Mesothelial cell of epicardium (in vitro differentiated cells): Measurements from ENCODE around the gene FAM20C. TPM values are rescaled to one million over a fixed set of nuclear protein-coding genes. Genes with fewer than 3 reads are reported as not detected.

Experiments used
- DNase-seq, 2 experiments: peaks; one replicate each; pipeline ENCODE4 v3.0.0; 2021; ENCODE audit warnings: low spot score in 2 of 2; ENCODE audit not compliant: unreplicated experiment in 2 of 2
- H3K27ac Mint-ChIP-seq: 2 replicates; pipeline ENCODE4 v1.8.0; 2021; ENCODE audit warnings: mixed read lengths
- H3K27me3 Mint-ChIP-seq: 2 replicates; pipeline ENCODE4 v1.8.0; 2021; ENCODE audit warnings: low read depth, mixed read lengths
- H3K36me3 Mint-ChIP-seq: 2 replicates; pipeline ENCODE4 v1.8.0; 2021; ENCODE audit warnings: mixed read lengths
- H3K4me1 Mint-ChIP-seq: 2 replicates; pipeline ENCODE4 v1.8.0; 2021; ENCODE audit warnings: mixed read lengths
- H3K4me3 Mint-ChIP-seq: 2 replicates; pipeline ENCODE4 v1.8.0; 2021; ENCODE audit warnings: mild to moderate bottlenecking, moderate library complexity, mixed read lengths
- H3K9me3 Mint-ChIP-seq: 2 replicates; pipeline ENCODE4 v1.8.0; 2021; ENCODE audit warnings: mixed read lengths
- CTCF ChIP-seq: fragments of 200-600 bp; sonication (generic); IDR thresholded peaks from one replicate; pipeline ENCODE4 v1.5.0; 2021; ENCODE audit warnings: antibody characterized with exemption; ENCODE audit not compliant: unreplicated experiment
- total RNA-seq: library from RNA; stranded (reverse); gene quantifications from 3 replicates; pipeline ENCODE4 v1.2.1, GENCODE V29; 2021

The FAM20C gene
- total RNA-seq, 1 donor from 2014 or later: 17.8 TPM

- Mint-ChIP-seq H3K27ac (no peak overlapping the region), H3K36me3 (peaks cover 3% of the 10 kb centered on the region), H3K27me3 (peaks cover 1% of the 10 kb centered on the region)
Observed at GRCh38 chr7:210401-210925, 18.1 kb downstream of the FAM20C start.

GRCh38 chr7:211033-211714, 18.8 kb downstream of the FAM20C start:
- no peak overlapping the region for H3K27ac Mint-ChIP-seq
- peaks cover 4% of the 10 kb centered on the region for H3K4me1 Mint-ChIP-seq
- H3K9me3 Mint-ChIP-seq: no peaks in the 10 kb centered on the region
- no peak for DNase-seq
- no peaks in the 10 kb centered on the region for H3K27me3 Mint-ChIP-seq
- no peak overlapping the region for H3K4me3 Mint-ChIP-seq
- no peaks in the 10 kb centered on the region for H3K36me3 Mint-ChIP-seq
- no peak for TF ChIP-seq CTCF

More at GRCh38 chr7:210401-210925, 18.1 kb downstream of the FAM20C start:
- TF ChIP-seq CTCF: no peak
- no peak for DNase-seq
- Mint-ChIP-seq H3K9me3 (no peaks in the 10 kb centered on the region), H3K4me1 (peaks cover 4% of the 10 kb centered on the region), H3K4me3 (no peak overlapping the region)

GRCh38 chr7:211715-212058, 19.3 kb downstream of the FAM20C start:
- Mint-ChIP-seq H3K9me3 (no peaks in the 10 kb centered on the region), H3K4me1 (peaks cover 8% of the 10 kb centered on the region), H3K36me3 (no peaks in the 10 kb centered on the region), H3K27me3 (no peaks in the 10 kb centered on the region), H3K27ac (no peak overlapping the region), H3K4me3 (no peak overlapping the region)
- DNase-seq: no peak
- no peak for TF ChIP-seq CTCF

- no peak overlapping the region for H3K4me3 Mint-ChIP-seq
- H3K27ac Mint-ChIP-seq: no peak overlapping the region
- peaks cover 10% of the 10 kb centered on the region for H3K4me1 Mint-ChIP-seq
- TF ChIP-seq CTCF: no peak
- no peaks in the 10 kb centered on the region for H3K36me3 Mint-ChIP-seq
- H3K27me3 Mint-ChIP-seq: no peaks in the 10 kb centered on the region
- no peaks in the 10 kb centered on the region for H3K9me3 Mint-ChIP-seq
- DNase-seq: no peak
Observed at GRCh38 chr7:212754-213153, 20.4 kb downstream of the FAM20C start.

- H3K27me3 Mint-ChIP-seq: no peaks in the 10 kb centered on the region
- DNase-seq: no peak
- no peak overlapping the region for H3K4me3 Mint-ChIP-seq
- peaks cover 10% of the 10 kb centered on the region for H3K4me1 Mint-ChIP-seq
- H3K27ac Mint-ChIP-seq: no peak overlapping the region
- H3K9me3 Mint-ChIP-seq: no peaks in the 10 kb centered on the region
- no peak for TF ChIP-seq CTCF
- H3K36me3 Mint-ChIP-seq: no peaks in the 10 kb centered on the region
Observed at GRCh38 chr7:213324-213993, 21.1 kb downstream of the FAM20C start.
